ENCODE results near the gene PRKAR2B.

DNA sequence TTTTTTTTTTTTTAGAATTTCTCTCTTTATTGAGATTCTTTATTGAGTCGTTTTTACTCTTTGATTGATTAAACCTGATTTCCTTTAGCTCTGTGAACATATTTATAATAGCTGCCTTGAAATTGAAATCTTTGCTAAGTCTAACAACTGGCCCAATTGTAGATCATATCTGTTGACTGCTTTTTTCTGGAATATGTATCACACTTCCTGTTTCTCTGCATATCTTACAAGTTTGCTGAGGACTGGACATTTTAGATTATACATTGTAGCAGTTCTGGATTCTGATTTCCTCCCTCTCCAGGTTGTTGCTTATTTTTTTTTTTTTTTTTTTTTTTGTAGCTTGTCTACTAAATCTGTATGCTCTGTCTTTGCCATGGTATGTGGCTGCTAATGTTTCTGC is 56.3 kb downstream of the PRKAR2B start:
- no peak for TF ChIP-seq ESRRG (CRISPR knock-in tag; IDR thresholded peaks at IDR 0.05)
- TF ChIP-seq SNAI2 (CRISPR knock-in tag; IDR thresholded peaks at IDR 0.05) = no peak
- TF ChIP-seq ZFP3 (CRISPR knock-in tag; IDR thresholded peaks at IDR 0.05) = no peak
- TF ChIP-seq ISL1 (CRISPR knock-in tag; IDR thresholded peaks at IDR 0.05) = no peak
